ENCODE data around the gene ADH7.
"Not testable (repeated sequence)": the region's sequence is repeated elsewhere in the genome, so short reads cannot be mapped to it uniquely, and the experiment has no call there.

The ADH7 gene

DNA sequence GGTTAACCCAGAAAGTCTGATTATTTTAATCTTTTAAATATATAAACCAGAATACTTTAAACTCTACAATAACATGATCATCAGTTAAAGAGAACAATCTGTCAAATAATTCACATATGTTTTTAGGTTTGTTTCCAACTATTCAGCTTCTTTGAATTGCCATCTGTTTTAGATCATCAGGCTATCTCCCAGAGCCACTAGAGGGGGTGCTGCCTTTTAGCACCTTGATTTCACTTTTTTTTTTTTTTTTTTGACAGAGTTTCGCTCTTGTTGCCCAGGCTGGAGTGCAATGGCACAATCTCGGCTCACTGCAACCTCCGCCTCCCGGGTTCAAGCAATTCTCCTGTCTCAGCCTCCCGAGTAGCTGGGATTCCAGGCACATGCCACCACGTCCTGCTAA is 57.8 kb downstream of the ADH7 start:
- DNase-seq = not testable (repeated sequence)

DNA sequence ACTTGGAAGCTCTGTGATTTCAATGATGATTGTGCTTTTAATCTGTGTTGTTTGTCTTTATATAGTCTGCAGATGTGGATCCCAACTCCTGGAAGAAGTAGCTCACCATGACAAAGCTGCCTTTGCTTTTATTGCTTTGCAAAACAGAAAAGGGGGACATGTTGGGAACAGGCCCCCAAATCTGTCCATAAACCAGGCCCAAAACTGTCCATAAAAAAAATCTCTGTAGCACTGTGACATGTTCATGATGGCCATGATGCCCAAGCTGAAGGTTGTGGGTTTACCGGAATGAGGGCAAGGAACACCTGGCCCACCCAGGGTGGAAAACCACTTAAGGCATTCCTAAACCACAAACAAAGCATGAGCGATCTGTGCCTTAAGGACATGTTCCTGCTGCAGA is 62.7 kb downstream of the ADH7 start:
- not testable (repeated sequence) for DNase-seq

DNA sequence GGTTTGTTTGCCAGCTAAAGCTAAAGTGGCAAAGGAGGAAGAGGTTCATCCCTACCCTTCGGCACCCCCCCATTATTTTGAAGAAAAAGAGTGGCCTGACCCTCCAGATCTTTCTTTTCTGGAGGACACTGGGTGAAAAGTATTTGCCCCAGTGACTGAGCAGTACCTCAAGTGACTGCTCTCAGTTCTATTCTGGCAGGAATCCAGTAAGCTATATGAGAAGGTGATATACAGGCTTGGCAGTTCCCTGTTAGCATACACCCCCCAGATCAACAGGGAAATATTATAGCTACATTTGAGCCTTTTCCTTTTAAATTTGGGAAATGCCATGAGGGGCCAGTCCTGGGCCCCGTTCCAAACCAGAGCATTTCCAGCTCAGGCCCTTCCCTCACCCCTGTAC is 67.3 kb downstream of the ADH7 start:
- not testable (repeated sequence) for DNase-seq

DNA sequence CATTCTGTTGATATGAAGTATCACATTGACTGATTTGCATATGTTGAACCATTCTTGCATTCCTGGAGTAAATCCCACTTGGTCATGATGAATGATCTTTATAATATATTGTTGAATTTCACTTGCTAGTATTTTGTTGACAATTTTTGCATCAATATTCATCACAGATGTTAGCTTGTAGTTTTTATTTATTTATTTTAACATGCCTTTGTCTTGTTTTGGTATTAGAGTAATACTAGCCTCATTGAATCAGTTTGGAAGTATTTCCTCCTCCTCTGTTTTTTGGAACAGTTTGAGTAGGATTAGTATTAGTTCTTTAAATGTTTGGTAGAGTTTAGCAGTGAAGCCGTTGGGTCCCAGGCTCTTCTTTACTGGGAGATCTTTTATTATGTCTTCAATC is 68.7 kb downstream of the ADH7 start:
- no peak for DNase-seq

DNA sequence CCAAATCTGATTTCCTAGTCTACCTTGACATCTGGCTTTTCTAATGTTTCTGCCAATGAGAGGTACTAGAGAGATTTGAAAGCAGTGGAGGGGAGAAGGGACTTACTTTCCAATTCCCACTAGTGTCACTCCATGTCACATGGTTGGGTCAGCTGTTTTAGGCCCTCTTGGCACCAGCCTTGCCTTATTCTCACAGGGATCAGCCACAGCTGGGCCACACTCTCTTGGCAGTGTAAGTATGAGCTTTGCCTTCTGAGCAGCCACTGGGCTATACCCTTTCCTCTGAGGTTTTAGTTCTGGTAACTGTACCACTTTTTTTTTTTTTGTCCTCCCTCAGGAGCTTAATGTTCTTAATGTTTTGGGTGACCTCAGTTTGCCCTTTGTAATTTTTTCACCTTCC is 72.4 kb downstream of the ADH7 start:
- DNase-seq = no peak
